Type B pancreatic cell (in vitro differentiated cells): ENCODE measurements around the gene HNRNPL. TPM values are rescaled to one million over a fixed set of nuclear protein-coding genes. Genes with fewer than 3 reads are reported as not detected.
"Not testable (repeated sequence)": the region's sequence is repeated elsewhere in the genome, so short reads cannot be mapped to it uniquely, and the experiment has no call there.

Experiments
- DNase-seq: peaks from one replicate; pipeline ENCODE4 v3.0.0; 2021; ENCODE audit warnings: mixed read lengths; ENCODE audit not compliant: unreplicated experiment; ENCODE audit errors: extremely low spot score
- H3K27ac Mint-ChIP-seq: 2 replicates; pipeline ENCODE4 v1.8.0; 2021; ENCODE audit warnings: mild to moderate bottlenecking, mixed read lengths
- H3K27me3 Mint-ChIP-seq: 2 replicates; pipeline ENCODE4 v1.8.0; 2021; ENCODE audit warnings: mixed read lengths
- H3K36me3 Mint-ChIP-seq: 2 replicates; pipeline ENCODE4 v1.8.0; 2021; ENCODE audit warnings: mixed read lengths
- H3K4me1 Mint-ChIP-seq: one replicate; pipeline ENCODE4 v1.8.0; 2021; ENCODE audit warnings: mixed read lengths; ENCODE audit not compliant: unreplicated experiment
- H3K4me3 Mint-ChIP-seq: 2 replicates; pipeline ENCODE4 v1.8.0; 2021; ENCODE audit warnings: mild to moderate bottlenecking, mixed read lengths
- H3K9me3 Mint-ChIP-seq: 2 replicates; pipeline ENCODE4 v1.8.0; 2021; ENCODE audit warnings: mixed read lengths
- CTCF ChIP-seq: fragments of 200-600 bp; sonication (generic); conservative IDR thresholded peaks from 2 replicates; pipeline ENCODE4 v1.5.0; 2021; ENCODE audit warnings: antibody characterized with exemption, mild to moderate bottlenecking
- total RNA-seq: library from RNA; stranded (reverse); gene quantifications from 2 replicates; pipeline ENCODE4 v1.2.1, GENCODE V29; 2021; ENCODE audit warnings: low replicate concordance

Gene HNRNPL
- total RNA-seq, 1 donor from 2014 or later: 451 TPM

GRCh38 chr19:38875656-38876395, 26.0 kb upstream of the HNRNPL start:
- H3K27me3 Mint-ChIP-seq: no peaks in the 10 kb centered on the region
- H3K9me3 Mint-ChIP-seq: no peaks in the 10 kb centered on the region
- H3K4me3 Mint-ChIP-seq: no peak overlapping the region
- no peak overlapping the region for H3K27ac Mint-ChIP-seq
- no peak for TF ChIP-seq CTCF
- no peaks in the 10 kb centered on the region for H3K36me3 Mint-ChIP-seq
- peaks cover 4% of the 10 kb centered on the region for H3K4me1 Mint-ChIP-seq
- no peak for DNase-seq

- DNase-seq, H3K4me1 Mint-ChIP-seq, H3K9me3 Mint-ChIP-seq, H3K27ac Mint-ChIP-seq, H3K4me3 Mint-ChIP-seq, H3K27me3 Mint-ChIP-seq, H3K36me3 Mint-ChIP-seq: not testable (repeated sequence)
Measured at GRCh38 chr19:38873400-38873799, 23.6 kb upstream of the HNRNPL start.

GRCh38 chr19:38870612-38871011, 20.8 kb upstream of the HNRNPL start:
- Mint-ChIP-seq H3K27ac (no peak overlapping the region), H3K27me3 (peaks cover 4% of the 10 kb centered on the region), H3K9me3 (no peaks in the 10 kb centered on the region), H3K4me3 (no peak overlapping the region), H3K36me3 (no peaks in the 10 kb centered on the region), H3K4me1 (peaks cover 4% of the 10 kb centered on the region)
- no peak for TF ChIP-seq CTCF
- DNase-seq: no peak

DNA sequence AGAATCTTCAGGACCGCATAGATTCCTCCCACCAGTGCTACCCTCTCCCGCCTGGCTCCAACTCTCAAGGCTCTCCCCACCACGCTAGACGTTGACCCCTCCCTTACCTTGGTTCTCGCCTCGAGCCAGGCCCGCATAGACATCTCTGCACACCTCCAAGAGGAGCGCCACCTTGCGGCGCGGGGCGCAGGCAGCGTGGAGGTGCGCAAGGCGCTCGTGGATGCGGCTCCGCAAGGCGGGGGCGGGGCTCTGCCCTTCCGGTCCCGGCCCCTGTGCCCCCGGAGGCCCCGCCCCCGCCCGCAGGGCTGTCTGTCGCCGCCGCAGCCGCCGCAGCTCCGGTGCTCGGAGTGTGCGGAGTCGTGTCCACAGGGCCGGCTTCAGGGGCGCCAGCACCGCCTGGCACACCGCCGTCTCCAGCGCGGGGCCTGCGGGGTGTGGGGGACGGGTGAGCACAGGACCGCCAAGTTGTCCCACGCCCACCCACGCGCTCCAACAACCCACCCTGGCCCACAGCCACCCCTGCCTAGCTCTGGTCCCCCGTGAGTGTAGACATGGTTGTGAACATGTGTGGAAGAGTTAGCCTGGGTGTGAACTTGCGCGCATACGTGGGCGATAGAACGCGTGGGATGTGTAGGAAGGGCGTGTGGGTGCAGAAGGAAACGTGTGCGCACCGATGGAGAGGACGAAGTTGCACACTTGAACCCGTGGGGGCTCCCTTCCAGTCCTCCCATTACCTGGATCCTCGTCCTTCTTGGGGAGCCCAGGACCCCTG, 20.2 kb upstream of the HNRNPL start:
- no peaks in the 10 kb centered on the region for H3K9me3 Mint-ChIP-seq
- no peak overlapping the region for H3K27ac Mint-ChIP-seq
- H3K27me3 Mint-ChIP-seq: peaks cover 4% of the 10 kb centered on the region
- H3K36me3 Mint-ChIP-seq: no peaks in the 10 kb centered on the region
- H3K4me3 Mint-ChIP-seq: peak overlapping the region; percentile 78
- DNase-seq: peak; percentile 82
- peak; percentile 80 for TF ChIP-seq CTCF
- H3K4me1 Mint-ChIP-seq: peaks cover 9% of the 10 kb centered on the region

DNA sequence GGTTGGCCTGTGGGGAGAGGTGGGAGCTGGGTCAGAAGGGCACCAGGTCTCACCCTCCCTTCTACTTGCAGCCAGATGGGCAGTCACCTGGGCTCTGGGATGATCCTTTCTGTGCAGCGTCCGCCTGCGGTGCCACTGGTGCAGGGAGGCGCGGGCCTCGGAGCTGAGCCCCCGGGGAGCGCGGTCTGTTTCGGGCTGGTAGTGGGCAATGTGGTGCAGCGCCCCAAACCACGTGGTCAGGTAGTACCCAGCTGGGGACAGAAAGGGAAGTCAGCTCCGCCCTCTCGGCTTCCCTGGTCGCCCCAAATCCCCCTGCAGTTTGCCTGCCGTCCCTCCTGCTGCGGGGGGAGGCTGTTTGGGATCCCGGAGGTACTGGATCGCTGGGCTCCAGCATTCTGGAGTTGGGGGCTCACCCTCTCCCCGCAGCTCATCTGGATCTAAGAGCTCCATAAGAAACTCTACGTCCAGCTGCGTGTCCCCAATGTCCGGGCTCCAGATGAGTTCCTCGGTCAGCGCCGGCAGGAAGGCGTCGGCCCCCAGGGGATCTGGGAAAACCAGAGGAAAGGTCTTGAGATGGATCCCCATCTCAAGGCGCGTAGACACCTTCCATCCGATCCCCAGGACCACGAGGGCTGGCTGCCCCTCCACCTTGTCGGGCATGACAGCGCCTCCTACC, 19.5 kb upstream of the HNRNPL start:
- H3K4me1 Mint-ChIP-seq: peaks cover 16% of the 10 kb centered on the region
- H3K27ac Mint-ChIP-seq: no peak overlapping the region
- H3K27me3 Mint-ChIP-seq: peaks cover 4% of the 10 kb centered on the region
- peak overlapping the region; percentile 78 for H3K4me3 Mint-ChIP-seq
- H3K36me3 Mint-ChIP-seq: no peaks in the 10 kb centered on the region
- no peak for TF ChIP-seq CTCF
- no peaks in the 10 kb centered on the region for H3K9me3 Mint-ChIP-seq
- no peak for DNase-seq

DNA sequence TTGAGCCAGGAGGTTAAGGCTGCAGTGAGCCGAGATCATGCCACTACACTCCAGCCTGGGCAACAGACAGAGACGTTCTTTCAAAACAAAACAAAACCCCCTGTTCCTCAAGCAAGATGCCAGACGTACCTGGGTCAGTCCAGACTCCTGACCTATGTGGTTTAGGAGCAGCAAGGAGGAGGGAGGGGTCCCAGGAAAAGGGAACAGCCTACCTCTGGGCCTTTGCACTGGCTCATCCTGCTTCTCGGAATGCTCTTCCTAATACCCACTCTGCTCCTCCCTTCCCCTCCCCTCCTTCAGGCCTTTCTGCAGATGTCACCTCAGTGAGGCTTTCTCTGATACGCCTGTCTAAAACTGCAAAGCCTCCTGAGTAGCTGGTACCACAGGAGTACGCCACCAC, 18.8 kb upstream of the HNRNPL start:
- TF ChIP-seq CTCF: no peak
- Mint-ChIP-seq H3K4me1 (peaks cover 16% of the 10 kb centered on the region), H3K27me3 (peaks cover 4% of the 10 kb centered on the region), H3K9me3 (no peaks in the 10 kb centered on the region), H3K27ac (no peak overlapping the region), H3K36me3 (no peaks in the 10 kb centered on the region), H3K4me3 (no peak overlapping the region)
- no peak for DNase-seq
